HG02610 (cell line): ENCODE measurements around the gene OR10G2.

Source experiments
- ATAC-seq: cut with Tn5 transposase; IDR thresholded peaks from one replicate; pipeline ENCODE4 v1.9.1; 2021; ENCODE audit warnings: mild to moderate bottlenecking, moderate library complexity; ENCODE audit not compliant: unreplicated experiment

Gene OR10G2

DNA sequence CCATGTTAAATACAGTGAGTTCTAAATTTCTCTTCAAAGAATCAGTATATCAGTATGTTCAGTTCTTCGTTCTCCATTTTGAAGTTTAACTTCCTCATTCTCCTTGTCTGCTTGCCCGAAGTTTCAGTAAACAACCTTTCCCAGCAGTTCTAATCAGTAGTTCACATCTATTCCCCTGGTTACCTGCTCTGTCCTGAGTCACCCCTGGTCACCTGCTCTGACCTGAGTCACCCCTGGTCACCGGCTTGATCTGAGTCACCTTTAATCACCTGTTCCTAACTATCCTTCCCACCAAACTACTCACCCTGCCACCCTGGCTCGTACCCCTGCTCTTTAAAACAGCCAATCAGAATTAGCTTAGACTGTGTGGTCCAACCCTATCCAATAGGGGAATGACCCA is 45.4 kb downstream of the OR10G2 start:
- ATAC-seq, result no peak
